GM12878 (cell line): ENCODE measurements around the gene CA7.

Experiments used
- CHD2 ChIP-seq: IDR thresholded peaks from 2 replicates; pipeline ENCODE4 v1.6.1; 2011; ENCODE audit warnings: low read depth, low read length, improper control_type of control experiment, borderline replicate concordance
- CTCF ChIP-seq, 3 experiments: IDR thresholded peaks in 2 of 3; conservative IDR thresholded peaks in 1 of 3; 2 replicates each; pipeline ENCODE4 v1.5.1; 2011; ENCODE audit warnings: low read depth in 3 of 3, low read length in 3 of 3, mild to moderate bottlenecking in 3 of 3, control low read depth in 2 of 3, moderate library complexity in 2 of 3, inconsistent platforms in 1 of 3, mixed read lengths in 1 of 3; ENCODE audit not compliant: control insufficient read depth in 2 of 3, insufficient read depth in 1 of 3; ENCODE audit errors: extremely low read depth in 1 of 3
- EED ChIP-seq: sonication (generic); IDR thresholded peaks from 2 replicates; pipeline ENCODE4 v1.6.1; 2016; ENCODE audit warnings: antibody characterized with exemption, low read depth
- EP300 ChIP-seq, 2 experiments: fragments of 150-350 bp in 1 of 2; IDR thresholded peaks; 2 replicates each; pipeline ENCODE4 v1.6.1; 2011 to 2012; ENCODE audit warnings: low read depth in 2 of 2, low read length in 2 of 2, borderline replicate concordance in 1 of 2, improper control_type of control experiment in 1 of 2, inconsistent platforms in 1 of 2; ENCODE audit not compliant: control insufficient read depth in 1 of 2
- GABPA ChIP-seq: IDR thresholded peaks from 2 replicates; pipeline ENCODE4 v1.6.1; 2014; ENCODE audit warnings: antibody characterized with exemption, low read depth, mild to moderate bottlenecking, inconsistent platforms
- RAD21 ChIP-seq: IDR thresholded peaks from 2 replicates; pipeline ENCODE4 v1.6.1; 2011; ENCODE audit warnings: mild to moderate bottlenecking, low read depth, low read length, moderate library complexity; ENCODE audit not compliant: insufficient read depth
- RFX5 ChIP-seq: IDR thresholded peaks from 2 replicates; pipeline ENCODE4 v1.6.1; 2011; ENCODE audit warnings: low read depth, low read length, improper control_type of control experiment
- SKIL ChIP-seq: fragments of 450-650 bp; IDR thresholded peaks from 2 replicates; pipeline ENCODE4 v1.6.1; 2017; ENCODE audit warnings: mild to moderate bottlenecking, low read depth, inconsistent platforms; ENCODE audit not compliant: poor library complexity, severe bottlenecking
- TAF1 ChIP-seq: IDR thresholded peaks from 2 replicates; pipeline ENCODE4 v1.6.1; 2011; ENCODE audit warnings: mild to moderate bottlenecking, low read depth, low read length, borderline replicate concordance
- TCF12 ChIP-seq: IDR thresholded peaks from 2 replicates; pipeline ENCODE4 v1.6.1; 2011; ENCODE audit warnings: low read depth, mild to moderate bottlenecking, low read length
- ZNF384 ChIP-seq: IDR thresholded peaks from 2 replicates; pipeline ENCODE4 v1.6.1; 2012; ENCODE audit warnings: low read depth, mild to moderate bottlenecking, low read length, improper control_type of control experiment, borderline replicate concordance
- TF ChIP-seq, protein P1 (sequence below): IDR thresholded peaks from 2 replicates; pipeline ENCODE4 v1.6.1; 2011; ENCODE audit warnings: low read depth, mild to moderate bottlenecking, low read length, moderate library complexity, borderline replicate concordance; ENCODE audit errors: extremely low read depth

DNA sequence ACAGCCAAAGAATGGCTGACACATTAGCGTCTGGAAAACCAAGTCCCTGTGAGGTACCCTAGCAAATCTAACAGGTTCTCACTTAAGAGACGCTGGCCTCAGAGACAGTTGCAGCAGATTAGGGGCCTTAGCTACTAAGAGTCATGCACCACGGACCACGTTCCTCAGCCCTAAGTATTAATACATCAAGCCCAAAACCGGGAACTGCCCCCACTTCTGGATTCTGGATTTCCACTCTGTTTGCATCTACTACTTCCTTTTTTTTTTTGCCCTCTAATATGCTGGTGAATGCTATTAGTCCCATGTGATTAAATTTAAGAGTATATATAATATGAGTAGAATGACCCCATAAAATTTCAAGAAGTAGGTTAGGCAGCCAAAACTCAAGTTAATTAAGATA is 42.1 kb upstream of the CA7 start:
- TF ChIP-seq CTCF (IDR thresholded peaks at IDR 0.05 in 2 of 3, conservative IDR thresholded peaks at IDR 0.05 in 1 of 3; ENCODE audit: control insufficient read depth in 2 of 3, extremely low read depth in 1 of 3, insufficient read depth in 1 of 3, low read depth in 3 of 3, low read length in 3 of 3) (no peak), CHD2 (no peak), EP300 (IDR thresholded peaks at IDR 0.05; ENCODE audit: borderline replicate concordance in 1 of 2, control insufficient read depth in 1 of 2, low read depth in 2 of 2, low read length in 2 of 2) (no peak), TAF1 (no peak), EED (no peak), RAD21 (no peak), RFX5 (no peak), ZNF384 (no peak), TCF12 (no peak), GABPA (no peak), SKIL (no peak)
- TF ChIP-seq, protein P1, sequence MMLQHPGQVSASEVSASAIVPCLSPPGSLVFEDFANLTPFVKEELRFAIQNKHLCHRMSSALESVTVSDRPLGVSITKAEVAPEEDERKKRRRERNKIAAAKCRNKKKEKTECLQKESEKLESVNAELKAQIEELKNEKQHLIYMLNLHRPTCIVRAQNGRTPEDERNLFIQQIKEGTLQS, result no peak
